Adrenal gland (tissue), 12 donors: ENCODE measurements around the gene ZNF724. TPM values are rescaled to one million over a fixed set of nuclear protein-coding genes. Genes with fewer than 3 reads are reported as not detected.

Experiments used
- DNase-seq, 7 donors: peaks; one replicate each; pipeline ENCODE4 v3.0.0-alpha.2; 2019 to 2020
- H3K27ac ChIP-seq, 5 donors: fragments of 200-600 bp; sonication (generic) in 4 of 5; 1 replicate in 3 of 5; 2 replicates in 2 of 5; pipeline versions ENCODE4 v1.5.1 to v1.8.0; 2016 to 2020; ENCODE audit warnings: mild to moderate bottlenecking in 1 of 5
- H3K27me3 ChIP-seq: fragments of 200-600 bp; 2 replicates; pipeline ENCODE4 v1.8.0; 2021
- H3K36me3 ChIP-seq, 2 donors: fragments of 200-600 bp; replicated peaks in 1 of 2; 1 replicate in 1 of 2; 2 replicates in 1 of 2; pipeline versions ENCODE4 v1.5.1 to v1.8.0; 2018 to 2022
- H3K4me1 ChIP-seq, 2 donors: fragments of 200-600 bp; replicated peaks in 1 of 2; 1 replicate in 1 of 2; 2 replicates in 1 of 2; pipeline versions ENCODE4 v1.5.1 to v1.8.0; 2018 to 2021
- H3K4me3 ChIP-seq, 4 donors: fragments of 200-600 bp; sonication (generic) in 3 of 4; one replicate each; pipeline ENCODE4 v1.5.1; 2016 to 2018
- H3K9me3 ChIP-seq, 3 donors: fragments of 200-600 bp; sonication (generic) in 1 of 3; replicated peaks in 1 of 3; 1 replicate in 2 of 3; 2 replicates in 1 of 3; pipeline versions ENCODE4 v1.5.1 to v1.8.0; 2016 to 2021
- CTCF ChIP-seq, 6 experiments: fragments of 450-650 bp in 4 of 6; fragments of 200-600 bp in 2 of 6; sonication (generic) in 1 of 6; IDR thresholded peaks; 1 replicate in 5 of 6; 2 replicates in 1 of 6; pipeline versions ENCODE4 v1.5.1 to v1.8.0; 2016 to 2021; ENCODE audit warnings: antibody characterized with exemption in 6 of 6, mild to moderate bottlenecking in 2 of 6, moderate library complexity in 1 of 6
- POLR2A ChIP-seq, 2 donors: fragments of 450-650 bp; IDR thresholded peaks; one replicate each; pipeline ENCODE4 v1.6.1; 2017; ENCODE audit warnings: antibody characterized with exemption in 2 of 2, mild to moderate bottlenecking in 2 of 2, moderate library complexity in 1 of 2
- WGBS, 4 donors: extraction: QIAGEN DNeasy Blood & Tissue Kit in 2 of 4; methylation state at CpG; one replicate each; pipeline versions ENCODE4 v1.1.5 to v1.1.7; 2013 to 2017; 5-methylcytosine and 5-hydroxymethylcytosine counted together
- intact Hi-C, 2 donors: fragments of 100-400 bp; cut with DNase I; formaldehyde crosslinking; loops; one replicate each; pipeline versions ENCODE4 v1.14.1 to v1.15.0; 2022 to 2023
- polyA plus RNA-seq, 3 donors: library from polyadenylated mRNA; stranded (reverse); fragments of 200-250 nt in 2 of 3; fragments of 350-450 nt in 1 of 3; fragmentation: Illumina TruSeq in 1 of 3; extraction: RNeasy Lipid Tissue Mini Kit (QIAGEN cat#74804) in 1 of 3; gene quantifications; one replicate each; pipeline ENCODE4 v1.2.3, GENCODE V29; 2013 to 2014
- total RNA-seq, 9 donors: library from RNA; depleted of rRNA in 4 of 9; stranded (reverse); fragments of >200 nt in 4 of 9; fragments of 120-200 nt in 1 of 9; fragmentation: NEBNext Ultra II Directional in 1 of 9; extraction: Animal tissue kit (Norgen Biotek cat#: 25700) in 1 of 9; gene quantifications; one replicate each; pipeline versions ENCODE4 v1.1.0 to v1.2.4, GENCODE V29; 2013 to 2023
- donor health status: healthy with polysubstance abuse.
- donor health status: Bipolar disorder and iron deficiency.
- donor health status: DM: yes; HTN: yes; CAD: no.
- donor health status: DM: no; HTN: no; CAD: no.
- donor health status: DM: no; HTN: no; CAD: no.
- donor health status: DM: yes; HTN: yes; CAD: no.

ZNF724 gene
- total and polyA plus RNA-seq, 12 donors, result 0.07 to 8.3 (median 1.1) TPM

GRCh38 chr19:23273590-23274412 lies 23.6 kb upstream of the ZNF724 start:
- TF ChIP-seq POLR2A (IDR thresholded peaks at IDR 0.05), result peak; percentile 57 to 84
- TF ChIP-seq CTCF (IDR thresholded peaks at IDR 0.05), result no peak
- peak; percentile 86 to 97 (median 93) for DNase-seq
- intact Hi-C loops, result no loop called here

GRCh38 chr19:23273022-23273589 lies 22.9 kb upstream of the ZNF724 start:
- intact Hi-C loops, result no loop called here
- WGBS, 4 donors, result 1 to 4% (median 3%) methylated on average over 6 to 10 of the region's 10 CpGs

More at GRCh38 chr19:23273590-23274412, 23.6 kb upstream of the ZNF724 start:
- H3K27ac ChIP-seq, result peak overlapping the region; percentile 50 to 88 (median 81)
- H3K27me3 ChIP-seq, result no peaks in the 10 kb centered on the region
- no peaks in the 10 kb centered on the region for H3K36me3 ChIP-seq
- H3K4me3 ChIP-seq, result peak overlapping the region; percentile 10 to 99 (median 83)
- 0 to 1% (median 1%) methylated on average over 18 to 50 of the region's 50 CpGs for WGBS, 4 donors
- H3K4me1 ChIP-seq, result peaks cover 0 to 12% of the 10 kb centered on the region in 2 donors
- H3K9me3 ChIP-seq, result no peaks in the 10 kb centered on the region

GRCh38 chr19:23263870-23264590 lies 13.8 kb upstream of the ZNF724 start:
- H3K9me3 ChIP-seq, result no peaks in the 10 kb centered on the region
- peaks cover 0 to 40% of the 10 kb centered on the region in 2 donors for H3K36me3 ChIP-seq
- no peak for TF ChIP-seq POLR2A (IDR thresholded peaks at IDR 0.05)
- no peak for TF ChIP-seq CTCF (IDR thresholded peaks at IDR 0.05)
- H3K27me3 ChIP-seq, result no peaks in the 10 kb centered on the region
- no peak overlapping the region for H3K4me3 ChIP-seq
- WGBS, 4 donors, result 81 to 97% (median 83%) methylated on average over 2 of the region's 2 CpGs
- intact Hi-C loops, result no loop called here
- DNase-seq, result peak in 3 of 7 donors; percentile 10 to 40 (median 24)
- no peak overlapping the region for H3K27ac ChIP-seq
- H3K4me1 ChIP-seq, result no peaks in the 10 kb centered on the region

More at GRCh38 chr19:23273022-23273589, 22.9 kb upstream of the ZNF724 start:
- peaks cover 0 to 12% of the 10 kb centered on the region in 2 donors for H3K4me1 ChIP-seq
- TF ChIP-seq CTCF (IDR thresholded peaks at IDR 0.05), result no peak
- TF ChIP-seq POLR2A (IDR thresholded peaks at IDR 0.05), result no peak
- peak overlapping the region in 4 of 5 donors; percentile 50 to 88 (median 82) for H3K27ac ChIP-seq
- no peaks in the 10 kb centered on the region for H3K27me3 ChIP-seq
- no peaks in the 10 kb centered on the region for H3K9me3 ChIP-seq
- DNase-seq, result peak in 2 of 7 donors; percentile 15 to 57
- H3K4me3 ChIP-seq, result peak overlapping the region; percentile 10 to 99 (median 83)
- H3K36me3 ChIP-seq, result peaks cover 0 to 4% of the 10 kb centered on the region in 2 donors

- H3K27me3 ChIP-seq, result no peaks in the 10 kb centered on the region
- H3K27ac ChIP-seq, result no peak overlapping the region
- no peak for DNase-seq
- H3K4me3 ChIP-seq, result no peak overlapping the region
- 50 to 71% (median 63%) methylated on average over 2 of the region's 2 CpGs for WGBS, 4 donors
- H3K4me1 ChIP-seq, result no peaks in the 10 kb centered on the region
- no peaks in the 10 kb centered on the region for H3K9me3 ChIP-seq
- TF ChIP-seq POLR2A (IDR thresholded peaks at IDR 0.05), result no peak
- TF ChIP-seq CTCF (IDR thresholded peaks at IDR 0.05), result no peak
- peaks cover 0 to 39% of the 10 kb centered on the region in 2 donors for H3K36me3 ChIP-seq
- intact Hi-C loops, result no loop called here
Measured at GRCh38 chr19:23263396-23263795, 13.2 kb upstream of the ZNF724 start.
